GM12875 (cell line): ENCODE data around the gene TENT4A.

Source experiments
- H3K4me3 ChIP-seq: one replicate; pipeline ENCODE4 v1.5.1; 2011; ENCODE audit warnings: low read depth, low read length, control low read depth
- CTCF ChIP-seq: IDR thresholded peaks from 2 replicates; pipeline ENCODE4 v1.5.1; 2011; ENCODE audit warnings: low read depth, mild to moderate bottlenecking, control low read depth, inconsistent platforms, low read length, moderate library complexity, borderline replicate concordance; ENCODE audit not compliant: insufficient read depth

The TENT4A gene

DNA sequence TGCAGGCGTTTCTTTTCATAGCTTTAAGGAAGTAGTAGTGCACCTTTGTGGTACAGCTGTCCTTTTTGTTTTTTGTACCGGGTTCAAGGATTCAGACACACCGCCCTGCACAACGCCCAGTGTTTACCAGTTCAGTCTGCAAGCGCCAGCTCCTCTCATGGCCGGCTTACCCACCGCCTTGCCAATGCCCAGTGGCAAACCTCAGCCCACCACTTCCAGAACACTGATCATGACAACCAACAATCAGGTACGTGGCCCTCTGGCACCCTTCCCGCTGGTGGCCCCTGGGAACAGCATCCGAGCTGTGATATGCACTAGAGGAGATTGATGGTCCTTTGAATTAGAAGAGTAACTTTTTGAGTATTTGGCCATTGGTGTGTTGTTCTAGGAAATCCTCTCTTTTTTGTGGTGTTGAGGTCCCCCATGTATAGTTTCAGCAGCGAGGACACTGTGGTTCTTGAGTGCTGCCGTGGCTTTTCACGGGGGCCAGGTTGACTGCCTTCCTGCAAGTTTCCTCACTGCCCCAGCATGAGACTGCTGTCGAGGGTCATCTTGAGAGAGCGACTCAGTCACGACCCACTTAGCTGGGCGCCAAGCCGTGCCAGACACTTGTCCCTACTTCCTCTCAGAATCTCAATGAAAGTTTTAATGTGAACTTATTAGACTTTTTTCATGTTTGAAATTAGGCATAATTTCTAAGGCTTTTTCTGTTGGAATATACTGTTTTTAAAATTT, 37.9 kb downstream of the TENT4A start:
- no peak for TF ChIP-seq CTCF
- no peak overlapping the region for H3K4me3 ChIP-seq

GRCh38 chr5:6752236-6752635, 39.0 kb downstream of the TENT4A start:
- no peak overlapping the region for H3K4me3 ChIP-seq
- no peak for TF ChIP-seq CTCF

DNA sequence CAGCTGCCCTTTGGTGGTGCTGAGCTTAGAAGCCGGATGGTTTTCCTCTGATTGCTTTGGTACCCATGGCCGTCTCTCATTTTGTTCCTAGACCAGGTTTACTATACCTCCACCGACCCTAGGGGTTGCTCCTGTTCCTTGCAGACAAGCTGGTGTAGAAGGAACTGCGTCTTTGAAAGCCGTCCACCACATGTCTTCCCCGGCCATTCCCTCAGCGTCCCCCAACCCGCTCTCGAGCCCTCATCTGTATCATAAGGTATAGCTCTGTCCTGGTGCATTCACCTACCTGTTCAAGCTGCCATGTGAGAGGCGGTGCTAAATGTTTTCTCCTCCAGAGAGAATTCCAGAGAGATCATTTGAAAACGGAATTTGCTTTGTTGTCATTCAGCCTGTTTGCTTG, 39.5 kb downstream of the TENT4A start:
- TF ChIP-seq CTCF: no peak
- no peak overlapping the region for H3K4me3 ChIP-seq

DNA sequence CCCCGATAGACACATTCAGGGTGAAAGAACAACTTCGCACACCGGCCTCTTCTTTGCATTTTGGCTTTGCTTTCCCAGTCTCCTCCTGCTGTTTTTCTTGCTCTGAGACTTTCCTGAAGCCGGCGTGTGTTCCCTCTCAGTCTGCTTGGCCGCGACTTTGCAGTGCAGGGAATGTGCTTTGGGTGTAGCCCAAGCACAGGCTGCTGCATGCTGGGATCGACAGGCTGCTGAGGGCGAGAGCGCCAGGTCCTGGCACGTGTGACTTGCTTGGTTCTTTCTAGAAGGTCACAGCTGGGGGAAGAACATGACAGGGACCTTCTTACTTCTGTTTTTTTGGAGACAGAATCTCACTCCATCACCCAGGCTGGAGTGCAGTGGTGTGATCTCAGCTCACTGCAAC, 40.6 kb downstream of the TENT4A start:
- no peak for TF ChIP-seq CTCF
- H3K4me3 ChIP-seq: no peak overlapping the region

GRCh38 chr5:6754766-6755165, 41.5 kb downstream of the TENT4A start:
- H3K4me3 ChIP-seq: no peak overlapping the region
- TF ChIP-seq CTCF: no peak

DNA sequence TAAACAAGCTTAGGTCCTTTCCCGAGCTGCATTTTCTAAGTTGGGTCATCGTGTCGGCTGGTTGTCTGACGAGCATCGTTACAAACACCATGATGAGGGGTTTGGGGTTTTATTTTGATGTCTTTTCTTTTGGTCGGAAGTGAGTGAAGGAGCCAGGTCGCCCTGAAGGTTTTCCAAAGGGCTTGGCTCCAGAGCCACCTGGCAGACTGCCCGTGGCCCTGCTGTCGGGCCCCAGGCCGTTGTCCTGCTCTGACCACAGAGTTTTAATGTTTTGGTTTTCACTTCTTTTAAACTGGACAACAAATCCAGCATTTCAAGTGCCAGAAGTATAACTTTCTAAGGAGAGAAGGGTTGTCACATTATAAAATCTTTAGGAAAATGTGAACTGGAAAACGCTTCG, 42.3 kb downstream of the TENT4A start:
- TF ChIP-seq CTCF: no peak

GRCh38 chr5:6755941-6756340, 42.7 kb downstream of the TENT4A start:
- no peak for TF ChIP-seq CTCF
- H3K4me3 ChIP-seq: no peak overlapping the region

More for the DNA sequence above, 42.3 kb downstream of the TENT4A start:
- no peak overlapping the region for H3K4me3 ChIP-seq
